OCI-LY1 (cell line): ENCODE data around the gene RAD51B.

ENCODE experiments used
- H2AFZ ChIP-seq: fragments of 200-600 bp; sonication (generic), shearing (Covaris generic); 2 replicates; pipeline ENCODE4 v1.6.0; 2014; ENCODE audit warnings: antibody characterized with exemption, mild to moderate bottlenecking, low read length
- H3F3A ChIP-seq: fragments of 200-600 bp; sonication (generic), shearing (Covaris generic); 2 replicates; pipeline ENCODE4 v1.6.0; 2014; ENCODE audit warnings: mild to moderate bottlenecking, antibody characterized with exemption, low read length, moderate library complexity; ENCODE audit not compliant: insufficient read depth
- H3K27ac ChIP-seq: fragments of 200-600 bp; sonication (generic); 2 replicates; pipeline ENCODE4 v1.5.1; 2014; ENCODE audit warnings: low read length, mixed run types, mild to moderate bottlenecking, low read depth; ENCODE audit not compliant: poor library complexity, severe bottlenecking
- H3K27me3 ChIP-seq: fragments of 200-600 bp; sonication (generic); 2 replicates; pipeline ENCODE4 v1.6.0; 2014; ENCODE audit warnings: antibody characterized with exemption, mild to moderate bottlenecking, low read length, moderate library complexity; ENCODE audit not compliant: insufficient read depth
- H3K36me3 ChIP-seq: fragments of 200-600 bp; sonication (generic); 2 replicates; pipeline ENCODE4 v1.6.1; 2014; ENCODE audit warnings: mild to moderate bottlenecking, antibody characterized with exemption, low read length, moderate library complexity, mixed read lengths; ENCODE audit not compliant: insufficient read depth
- H3K4me1 ChIP-seq: fragments of 200-600 bp; sonication (generic); 2 replicates; pipeline ENCODE4 v1.5.1; 2014; ENCODE audit warnings: mild to moderate bottlenecking, low read length, moderate library complexity; ENCODE audit not compliant: insufficient read depth, severe bottlenecking
- H3K4me2 ChIP-seq: fragments of 200-600 bp; sonication (generic), shearing (Covaris generic); 2 replicates; pipeline ENCODE4 v1.6.1; 2014; ENCODE audit warnings: low read length
- H3K4me3 ChIP-seq: fragments of 200-600 bp; sonication (generic); 2 replicates; pipeline ENCODE4 v1.5.1; 2014; ENCODE audit warnings: low read length, low read depth, mild to moderate bottlenecking, mixed read lengths; ENCODE audit not compliant: poor library complexity, severe bottlenecking
- H3K79me2 ChIP-seq: fragments of 200-600 bp; shearing (Covaris generic); 2 replicates; pipeline ENCODE4 v1.6.1; 2016; ENCODE audit warnings: mixed run types, low read length, mixed read lengths; ENCODE audit not compliant: insufficient read depth
- H3K9ac ChIP-seq: fragments of 200-600 bp; sonication (generic), shearing (Covaris generic); 2 replicates; pipeline ENCODE4 v1.6.1; 2014; ENCODE audit warnings: mild to moderate bottlenecking, low read length, mixed read lengths
- H3K9me2 ChIP-seq: fragments of 200-600 bp; sonication (generic), shearing (Covaris generic); 2 replicates; pipeline ENCODE4 v1.6.1; 2014; ENCODE audit warnings: low read depth, mild to moderate bottlenecking, low read length, mixed read lengths
- H3K9me3 ChIP-seq: fragments of 200-600 bp; shearing (Covaris generic); 2 replicates; pipeline ENCODE4 v1.6.1; 2014; ENCODE audit warnings: low read length, mixed read lengths
- H4K20me1 ChIP-seq: fragments of 200-600 bp; sonication (generic), shearing (Covaris generic); 2 replicates; pipeline ENCODE4 v1.6.0; 2016; ENCODE audit warnings: mild to moderate bottlenecking, low read length; ENCODE audit not compliant: insufficient read depth
- CTCF ChIP-seq: fragments of 200-600 bp; sonication (generic), shearing (Covaris generic); IDR thresholded peaks from 2 replicates; pipeline ENCODE4 v1.5.1; 2017; ENCODE audit warnings: mild to moderate bottlenecking, antibody characterized with exemption, low read length, moderate library complexity, mixed read lengths
- EZH2 ChIP-seq: fragments of 200-600 bp; sonication (generic), shearing (Covaris generic); IDR thresholded peaks from 2 replicates; pipeline ENCODE4 v1.8.0; 2017; ENCODE audit warnings: borderline replicate concordance, mixed run types, mild to moderate bottlenecking, antibody characterized with exemption, low read length, moderate library complexity, mixed read lengths

Gene RAD51B

DNA sequence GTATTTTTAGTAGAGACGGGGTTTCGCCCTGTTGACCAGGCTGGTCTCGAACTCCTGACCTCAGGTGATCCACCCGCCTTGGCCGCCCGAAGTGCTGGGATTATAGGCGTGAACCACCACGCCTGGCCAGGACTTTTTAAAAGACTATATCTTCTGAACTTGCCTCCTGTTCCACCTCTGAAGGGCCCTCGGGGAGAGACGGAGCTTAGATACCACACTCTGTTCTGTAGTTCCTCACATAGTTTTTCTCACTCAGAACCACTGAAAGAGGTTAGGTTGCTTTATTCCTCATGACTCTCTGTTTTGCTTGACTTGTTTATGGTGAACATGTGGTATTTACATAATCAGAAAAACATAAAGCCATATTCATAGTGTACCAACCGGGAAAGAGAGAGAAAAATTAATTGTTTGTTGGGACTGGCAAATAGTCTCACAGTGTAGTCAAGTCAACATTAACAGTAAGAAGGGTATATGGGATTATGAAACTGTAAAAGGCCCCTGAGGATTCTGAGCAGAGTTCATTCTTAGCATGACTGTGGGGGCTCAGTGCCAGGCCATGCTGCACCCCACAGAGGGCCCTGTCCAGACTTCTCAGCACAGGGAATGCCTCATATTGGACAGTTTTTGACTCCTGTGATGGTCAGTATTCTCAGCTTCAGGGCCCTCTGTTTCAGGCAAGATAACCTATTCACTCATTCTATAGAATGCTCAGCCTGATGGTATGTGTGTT, 631.0 kb downstream of the RAD51B start:
- Histone ChIP-seq H3K27me3 (no peaks in the 10 kb centered on the region), H3K4me1 (peaks cover 6% of the 10 kb centered on the region), H4K20me1 (no peaks in the 10 kb centered on the region), H3K4me3 (no peak overlapping the region), H3K9me2 (no peaks in the 10 kb centered on the region), H3K27ac (no peak overlapping the region), H3K36me3 (no peaks in the 10 kb centered on the region), H3K9me3 (peaks cover 7% of the 10 kb centered on the region; the same call in 1 of the 2 replicates), H3K9ac (no peak overlapping the region), H2AFZ (no peak overlapping the region), H3K79me2 (no peaks in the 10 kb centered on the region), H3F3A (no peaks in the 10 kb centered on the region), H3K4me2 (no peak overlapping the region)
- no peak for TF ChIP-seq EZH2
- no peak for TF ChIP-seq CTCF

- Histone ChIP-seq H3K9me3 (peaks cover 7% of the 10 kb centered on the region; the same call in 1 of the 2 replicates), H3K27ac (no peak overlapping the region)
Measured at GRCh38 chr14:68451696-68452373, 632.3 kb downstream of the RAD51B start.

GRCh38 chr14:68458253-68458652, 638.7 kb downstream of the RAD51B start:
- Histone ChIP-seq H3K4me1 (no peaks in the 10 kb centered on the region), H3K9ac (no peak overlapping the region), H3K4me3 (no peak overlapping the region), H3K9me3 (peaks cover 7% of the 10 kb centered on the region; the same call in 1 of the 2 replicates), H2AFZ (no peak overlapping the region), H3K79me2 (no peaks in the 10 kb centered on the region), H3K9me2 (no peaks in the 10 kb centered on the region), H3K4me2 (no peak overlapping the region), H3K27me3 (no peaks in the 10 kb centered on the region), H3F3A (no peaks in the 10 kb centered on the region), H3K27ac (no peak overlapping the region), H4K20me1 (no peaks in the 10 kb centered on the region), H3K36me3 (no peaks in the 10 kb centered on the region)
- TF ChIP-seq CTCF (no peak), EZH2 (no peak)

More at GRCh38 chr14:68451696-68452373, 632.3 kb downstream of the RAD51B start:
- Histone ChIP-seq H3K27me3 (no peaks in the 10 kb centered on the region), H4K20me1 (no peaks in the 10 kb centered on the region), H3K9me2 (no peaks in the 10 kb centered on the region), H3K4me1 (peaks cover 6% of the 10 kb centered on the region), H3F3A (no peaks in the 10 kb centered on the region), H3K79me2 (no peaks in the 10 kb centered on the region), H3K9ac (no peak overlapping the region), H3K4me3 (no peak overlapping the region), H3K36me3 (no peaks in the 10 kb centered on the region), H3K4me2 (no peak overlapping the region), H2AFZ (no peak overlapping the region)
- TF ChIP-seq CTCF (no peak), EZH2 (no peak)
